ENCODE results near the gene TMIE. TPM values are rescaled to one million over a fixed set of nuclear protein-coding genes. Genes with fewer than 3 reads are reported as not detected.
"Not testable (repeated sequence)": the region's sequence is repeated elsewhere in the genome, so short reads cannot be mapped to it uniquely, and the experiment has no call there.

The TMIE gene
- total RNA-seq, 1 experiment from 2014 or later, result 6.5 TPM

DNA sequence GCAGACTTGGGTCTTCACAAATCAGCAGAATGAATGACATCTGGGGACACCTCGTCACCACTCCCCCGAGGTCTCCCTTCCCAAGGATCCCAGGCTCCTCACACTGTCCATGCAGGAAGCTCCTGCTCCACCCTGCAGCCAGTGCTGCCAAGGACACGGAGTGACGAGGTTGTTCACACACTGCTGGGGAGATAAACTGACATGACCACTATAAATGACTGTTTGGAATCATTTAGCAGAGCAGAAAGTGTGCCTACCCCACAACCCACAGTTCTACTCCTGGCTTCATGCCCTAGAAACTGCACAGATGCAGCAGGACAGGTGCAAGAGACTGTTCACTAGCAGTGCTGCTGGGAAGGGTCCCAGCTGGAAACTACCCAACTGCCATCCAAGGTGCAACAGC, 36.1 kb downstream of the TMIE start:
- no peak overlapping the region for H2AFZ ChIP-seq
- intact Hi-C loops (cut with micrococcal nuclease; ENCODE audit: unreplicated experiment), result no loop called here
- H3K36me3 ChIP-seq (ENCODE audit: low read depth), result no peaks in the 10 kb centered on the region
- no peak for DNase-seq
- no peaks in the 10 kb centered on the region for H3K27me3 ChIP-seq (ENCODE audit: insufficient read depth, low read depth)
- no TSS peak for BruUV-seq (replicated peaks)
- no peaks in the 10 kb centered on the region for H3K9me2 ChIP-seq (ENCODE audit: insufficient read depth)
- no peaks in the 10 kb centered on the region for H4K20me1 ChIP-seq (ENCODE audit: insufficient read depth)
- no peak overlapping the region for H3K27ac ChIP-seq
- H3K79me2 ChIP-seq (ENCODE audit: low read depth), result no peaks in the 10 kb centered on the region
- POLR2A ChIA-PET (ENCODE audit: unreplicated experiment), result no interaction called here
- no peak overlapping the region for H3K4me2 ChIP-seq
- TF ChIP-seq, protein P1, sequence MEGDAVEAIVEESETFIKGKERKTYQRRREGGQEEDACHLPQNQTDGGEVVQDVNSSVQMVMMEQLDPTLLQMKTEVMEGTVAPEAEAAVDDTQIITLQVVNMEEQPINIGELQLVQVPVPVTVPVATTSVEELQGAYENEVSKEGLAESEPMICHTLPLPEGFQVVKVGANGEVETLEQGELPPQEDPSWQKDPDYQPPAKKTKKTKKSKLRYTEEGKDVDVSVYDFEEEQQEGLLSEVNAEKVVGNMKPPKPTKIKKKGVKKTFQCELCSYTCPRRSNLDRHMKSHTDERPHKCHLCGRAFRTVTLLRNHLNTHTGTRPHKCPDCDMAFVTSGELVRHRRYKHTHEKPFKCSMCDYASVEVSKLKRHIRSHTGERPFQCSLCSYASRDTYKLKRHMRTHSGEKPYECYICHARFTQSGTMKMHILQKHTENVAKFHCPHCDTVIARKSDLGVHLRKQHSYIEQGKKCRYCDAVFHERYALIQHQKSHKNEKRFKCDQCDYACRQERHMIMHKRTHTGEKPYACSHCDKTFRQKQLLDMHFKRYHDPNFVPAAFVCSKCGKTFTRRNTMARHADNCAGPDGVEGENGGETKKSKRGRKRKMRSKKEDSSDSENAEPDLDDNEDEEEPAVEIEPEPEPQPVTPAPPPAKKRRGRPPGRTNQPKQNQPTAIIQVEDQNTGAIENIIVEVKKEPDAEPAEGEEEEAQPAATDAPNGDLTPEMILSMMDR (conservative IDR thresholded peaks at IDR 0.05), result no peak
- no peak for TF ChIP-seq EZH2 (IDR thresholded peaks at IDR 0.05; ENCODE audit: low read depth)
- H3K4me3 ChIP-seq, result no peak overlapping the region
- no peaks in the 10 kb centered on the region for H3K4me1 ChIP-seq (replicated peaks; ENCODE audit: insufficient read depth)
- CTCF ChIA-PET, result interaction anchor here (0.6 kb wide), 1 partner anchor 249 kb away, joined by 3 read pairs; no protein-coding TSS in a partner anchor
- no peaks in the 10 kb centered on the region for H3K9me3 ChIP-seq (ENCODE audit: insufficient read depth, low read depth)
- H3F3A ChIP-seq (ENCODE audit: insufficient read depth, low read depth), result no peaks in the 10 kb centered on the region

DNA sequence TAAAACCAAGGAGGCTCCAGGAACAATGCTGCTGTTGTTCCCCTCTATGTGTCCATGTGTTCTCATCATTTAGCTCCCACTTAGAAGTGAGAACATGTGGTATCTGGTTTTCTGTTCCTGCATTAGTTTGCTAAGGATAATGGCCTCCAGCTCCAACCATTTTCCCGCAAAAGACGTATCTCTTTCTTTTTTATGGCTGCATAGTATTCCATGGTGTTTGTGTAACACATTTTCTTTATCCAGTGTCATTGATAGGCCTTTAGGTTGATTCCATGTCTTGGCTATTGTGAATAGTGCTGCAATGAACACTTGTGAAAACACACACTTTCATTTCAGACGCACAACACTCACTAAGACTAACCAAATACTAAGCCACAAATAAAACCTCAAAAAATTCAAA, 38.4 kb downstream of the TMIE start:
- POLR2A ChIA-PET (ENCODE audit: unreplicated experiment); CTCF ChIA-PET; H3K4me2 ChIP-seq; H3K4me1 ChIP-seq (replicated peaks; ENCODE audit: insufficient read depth); H3K27me3 ChIP-seq (ENCODE audit: insufficient read depth, low read depth); H3K9me2 ChIP-seq (ENCODE audit: insufficient read depth); H3K79me2 ChIP-seq (ENCODE audit: low read depth); BruUV-seq (replicated peaks); H3K27ac ChIP-seq; H3F3A ChIP-seq (ENCODE audit: insufficient read depth, low read depth); H3K4me3 ChIP-seq; H2AFZ ChIP-seq; intact Hi-C loops (cut with micrococcal nuclease; ENCODE audit: unreplicated experiment); H4K20me1 ChIP-seq (ENCODE audit: insufficient read depth); DNase-seq; H3K36me3 ChIP-seq (ENCODE audit: low read depth); H3K9me3 ChIP-seq (ENCODE audit: insufficient read depth, low read depth): not testable (repeated sequence)

DNA sequence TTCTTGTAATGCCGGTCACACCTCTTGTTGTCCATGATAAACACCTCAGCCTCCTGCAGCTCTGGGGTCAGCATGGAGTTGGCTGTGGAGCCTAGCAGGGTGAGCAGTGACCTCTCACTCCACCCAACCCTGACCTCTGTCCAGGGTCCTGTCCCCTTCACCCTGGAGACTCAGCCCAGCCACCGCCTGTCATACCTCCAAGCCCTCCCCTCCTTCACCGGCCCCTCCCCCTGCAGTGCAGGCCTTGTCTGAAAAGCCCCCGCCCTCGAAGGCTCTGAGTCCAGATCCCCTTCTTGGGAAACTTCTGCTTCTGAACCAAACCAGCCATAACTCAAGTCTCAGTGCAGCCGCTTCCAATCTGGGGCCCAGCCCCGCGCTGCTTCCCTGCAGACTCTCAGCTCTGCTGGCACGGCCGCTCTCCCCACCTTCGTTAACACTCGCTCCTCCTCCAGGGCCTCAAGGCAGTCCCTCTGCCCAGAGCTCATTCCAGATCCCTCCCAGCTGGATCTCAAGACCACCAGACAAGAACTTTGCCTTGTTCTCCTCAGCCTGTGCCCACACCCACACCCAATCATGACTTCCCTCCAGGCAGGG, 41.9 kb downstream of the TMIE start:
- no peak overlapping the region for H3K27ac ChIP-seq
- no peaks in the 10 kb centered on the region for H3F3A ChIP-seq (ENCODE audit: insufficient read depth, low read depth)
- BruUV-seq (replicated peaks), result no TSS peak
- TF ChIP-seq, protein P1 (conservative IDR thresholded peaks at IDR 0.05), result no peak
- no peak for TF ChIP-seq EZH2 (IDR thresholded peaks at IDR 0.05; ENCODE audit: low read depth)
- no peaks in the 10 kb centered on the region for H3K36me3 ChIP-seq (ENCODE audit: low read depth)
- no peaks in the 10 kb centered on the region for H4K20me1 ChIP-seq (ENCODE audit: insufficient read depth)
- H3K9me2 ChIP-seq (ENCODE audit: insufficient read depth), result no peaks in the 10 kb centered on the region
- DNase-seq, result no peak
- H3K27me3 ChIP-seq (ENCODE audit: insufficient read depth, low read depth), result no peaks in the 10 kb centered on the region
- POLR2A ChIA-PET (ENCODE audit: unreplicated experiment), result no interaction called here
- H3K9me3 ChIP-seq (ENCODE audit: insufficient read depth, low read depth), result no peaks in the 10 kb centered on the region
- no peaks in the 10 kb centered on the region for H3K79me2 ChIP-seq (ENCODE audit: low read depth)
- CTCF ChIA-PET, result no interaction called here
- no peak overlapping the region for H3K4me3 ChIP-seq
- H3K4me1 ChIP-seq (replicated peaks; ENCODE audit: insufficient read depth), result no peaks in the 10 kb centered on the region
- no peak overlapping the region for H3K4me2 ChIP-seq
- intact Hi-C loops (cut with micrococcal nuclease; ENCODE audit: unreplicated experiment), result no loop called here
- no peak overlapping the region for H2AFZ ChIP-seq

DNA sequence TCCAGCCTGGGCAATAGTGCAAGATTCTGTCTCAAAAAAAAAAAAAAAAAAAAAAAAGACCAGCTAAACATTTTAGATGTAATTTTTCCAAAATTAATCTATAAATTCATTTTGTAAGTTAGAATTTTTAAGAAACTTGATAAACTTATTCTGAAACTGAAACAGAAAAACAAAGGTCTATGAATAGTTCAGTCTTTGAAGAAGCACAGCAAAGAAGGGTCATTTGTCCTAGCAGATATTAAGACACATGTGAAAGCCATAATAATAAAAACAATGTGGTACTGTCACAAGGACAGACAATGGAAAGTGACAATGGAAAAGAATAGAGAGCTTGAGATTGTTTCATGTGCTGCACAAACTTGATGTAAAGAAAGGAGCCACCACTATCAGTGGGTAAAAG, 45.5 kb downstream of the TMIE start:
- Histone ChIP-seq H3K9me3 (ENCODE audit: insufficient read depth, low read depth) (no peaks in the 10 kb centered on the region), H3K79me2 (ENCODE audit: low read depth) (no peaks in the 10 kb centered on the region), H2AFZ (no peak overlapping the region), H3K27me3 (ENCODE audit: insufficient read depth, low read depth) (no peaks in the 10 kb centered on the region), H3K4me3 (no peak overlapping the region), H3K4me1 (replicated peaks; ENCODE audit: insufficient read depth) (no peaks in the 10 kb centered on the region), H3K9me2 (ENCODE audit: insufficient read depth) (no peaks in the 10 kb centered on the region), H3K36me3 (ENCODE audit: low read depth) (no peaks in the 10 kb centered on the region), H4K20me1 (ENCODE audit: insufficient read depth) (no peaks in the 10 kb centered on the region), H3F3A (ENCODE audit: insufficient read depth, low read depth) (no peaks in the 10 kb centered on the region), H3K4me2 (no peak overlapping the region), H3K27ac (no peak overlapping the region)
- POLR2A ChIA-PET (ENCODE audit: unreplicated experiment), result no interaction called here
- DNase-seq, result no peak
- intact Hi-C loops (cut with micrococcal nuclease; ENCODE audit: unreplicated experiment), result no loop called here
- TF ChIP-seq EZH2 (IDR thresholded peaks at IDR 0.05; ENCODE audit: low read depth), result no peak
- TF ChIP-seq, protein P1 (conservative IDR thresholded peaks at IDR 0.05), result no peak
- CTCF ChIA-PET, result no interaction called here
- BruUV-seq (replicated peaks), result no TSS peak

Data from PC-9 (cell line).